Measurements from ENCODE around the gene GH1.
A peak's percentile ranks its signal among the peaks of the same experiment; 100 is the strongest.
"Not testable (repeated sequence)": the region's sequence is repeated elsewhere in the genome, so short reads cannot be mapped to it uniquely, and the experiment has no call there.

The GH1 gene

DNA sequence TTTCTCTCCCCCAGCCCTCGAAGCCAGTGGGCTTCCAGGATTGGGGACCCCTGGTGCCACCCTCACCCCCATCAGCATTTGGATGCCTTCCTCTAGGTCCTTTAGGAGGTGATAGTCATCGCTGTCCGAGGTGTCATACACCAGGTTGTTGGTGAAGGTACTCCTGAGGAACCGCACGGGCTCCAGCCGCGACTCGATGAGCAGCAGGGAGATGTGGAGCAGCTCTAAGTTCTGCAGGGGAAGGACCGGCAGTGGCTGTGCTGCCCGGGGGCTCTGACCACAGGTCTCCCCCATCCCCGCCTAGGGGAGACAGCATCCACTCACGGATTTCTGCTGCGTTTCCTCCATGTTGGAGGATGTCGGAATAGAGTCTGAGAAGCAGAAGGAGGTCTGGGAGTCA, 8.5 kb downstream of the GH1 start:
- Histone ChIP-seq H3K79me2 (ENCODE audit: control insufficient read depth, low read length) (no peaks in the 10 kb centered on the region), H3K4me2 (ENCODE audit: low read length) (no peak overlapping the region), H3K36me3 (ENCODE audit: control insufficient read depth, low read length) (no peaks in the 10 kb centered on the region)

DNA sequence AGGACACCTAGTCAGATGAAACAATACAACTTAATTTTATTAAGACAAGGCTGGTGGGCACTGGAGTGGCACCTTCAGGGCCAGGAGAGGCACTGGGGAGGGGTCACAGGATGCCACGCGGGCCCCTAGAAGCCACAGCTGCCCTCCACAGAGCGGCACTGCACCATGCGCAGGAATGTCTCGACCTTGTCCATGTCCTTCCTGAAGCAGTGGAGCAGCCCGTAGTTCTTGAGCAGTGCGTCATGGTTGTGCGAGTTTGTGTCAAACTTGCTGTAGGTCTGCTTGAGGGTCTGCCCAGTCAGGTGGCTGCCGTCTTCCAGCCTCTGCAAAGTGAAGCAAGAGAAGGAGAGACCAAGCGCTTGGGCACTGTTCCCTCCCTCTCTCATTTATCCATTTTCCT, 9.1 kb downstream of the GH1 start:
- not testable (repeated sequence) for H3K27ac ChIP-seq (ENCODE audit: low read depth, low read length); H3K9me2 ChIP-seq (replicated peaks; ENCODE audit: control insufficient read depth, low read length); H4K20me1 ChIP-seq (ENCODE audit: control insufficient read depth, insufficient read depth, low read depth, low read length); H3K9me3 ChIP-seq (ENCODE audit: control insufficient read depth, insufficient read depth, low read length); H3K4me2 ChIP-seq (ENCODE audit: low read length); H3K4me3 ChIP-seq (ENCODE audit: low read length); H3F3A ChIP-seq (ENCODE audit: control insufficient read depth, insufficient read depth); H3K4me1 ChIP-seq (ENCODE audit: control insufficient read depth, low read length); H3K36me3 ChIP-seq (ENCODE audit: control insufficient read depth, low read length); H3K79me2 ChIP-seq (ENCODE audit: control insufficient read depth, low read length); H3K27me3 ChIP-seq (ENCODE audit: control insufficient read depth, low read length)

More for the DNA sequence above, 8.5 kb downstream of the GH1 start:
- peaks cover 9% of the 10 kb centered on the region for H3K27me3 ChIP-seq (ENCODE audit: control insufficient read depth, low read length)
- no peaks in the 10 kb centered on the region for H3K9me3 ChIP-seq (ENCODE audit: control insufficient read depth, insufficient read depth, low read length)
- H3K4me1 ChIP-seq (ENCODE audit: control insufficient read depth, low read length): peaks cover 7% of the 10 kb centered on the region; the same call in 1 of the 2 replicates
- no peak overlapping the region for H3K27ac ChIP-seq (ENCODE audit: low read depth, low read length)
- TF ChIP-seq, protein P1, sequence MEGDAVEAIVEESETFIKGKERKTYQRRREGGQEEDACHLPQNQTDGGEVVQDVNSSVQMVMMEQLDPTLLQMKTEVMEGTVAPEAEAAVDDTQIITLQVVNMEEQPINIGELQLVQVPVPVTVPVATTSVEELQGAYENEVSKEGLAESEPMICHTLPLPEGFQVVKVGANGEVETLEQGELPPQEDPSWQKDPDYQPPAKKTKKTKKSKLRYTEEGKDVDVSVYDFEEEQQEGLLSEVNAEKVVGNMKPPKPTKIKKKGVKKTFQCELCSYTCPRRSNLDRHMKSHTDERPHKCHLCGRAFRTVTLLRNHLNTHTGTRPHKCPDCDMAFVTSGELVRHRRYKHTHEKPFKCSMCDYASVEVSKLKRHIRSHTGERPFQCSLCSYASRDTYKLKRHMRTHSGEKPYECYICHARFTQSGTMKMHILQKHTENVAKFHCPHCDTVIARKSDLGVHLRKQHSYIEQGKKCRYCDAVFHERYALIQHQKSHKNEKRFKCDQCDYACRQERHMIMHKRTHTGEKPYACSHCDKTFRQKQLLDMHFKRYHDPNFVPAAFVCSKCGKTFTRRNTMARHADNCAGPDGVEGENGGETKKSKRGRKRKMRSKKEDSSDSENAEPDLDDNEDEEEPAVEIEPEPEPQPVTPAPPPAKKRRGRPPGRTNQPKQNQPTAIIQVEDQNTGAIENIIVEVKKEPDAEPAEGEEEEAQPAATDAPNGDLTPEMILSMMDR (IDR thresholded peaks at IDR 0.05; ENCODE audit: low read depth, low read length, poor library complexity, severe bottlenecking): no peak
- no peak for TF ChIP-seq EZH2phosphoT487 (IDR thresholded peaks at IDR 0.05; ENCODE audit: borderline replicate concordance, low read length)
- no peaks in the 10 kb centered on the region for H3F3A ChIP-seq (ENCODE audit: control insufficient read depth, insufficient read depth)
- no peaks in the 10 kb centered on the region for H3K9me2 ChIP-seq (replicated peaks; ENCODE audit: control insufficient read depth, low read length)
- H3K4me3 ChIP-seq (ENCODE audit: low read length): no peak overlapping the region
- H4K20me1 ChIP-seq (ENCODE audit: control insufficient read depth, insufficient read depth, low read depth, low read length): no peaks in the 10 kb centered on the region

DNA sequence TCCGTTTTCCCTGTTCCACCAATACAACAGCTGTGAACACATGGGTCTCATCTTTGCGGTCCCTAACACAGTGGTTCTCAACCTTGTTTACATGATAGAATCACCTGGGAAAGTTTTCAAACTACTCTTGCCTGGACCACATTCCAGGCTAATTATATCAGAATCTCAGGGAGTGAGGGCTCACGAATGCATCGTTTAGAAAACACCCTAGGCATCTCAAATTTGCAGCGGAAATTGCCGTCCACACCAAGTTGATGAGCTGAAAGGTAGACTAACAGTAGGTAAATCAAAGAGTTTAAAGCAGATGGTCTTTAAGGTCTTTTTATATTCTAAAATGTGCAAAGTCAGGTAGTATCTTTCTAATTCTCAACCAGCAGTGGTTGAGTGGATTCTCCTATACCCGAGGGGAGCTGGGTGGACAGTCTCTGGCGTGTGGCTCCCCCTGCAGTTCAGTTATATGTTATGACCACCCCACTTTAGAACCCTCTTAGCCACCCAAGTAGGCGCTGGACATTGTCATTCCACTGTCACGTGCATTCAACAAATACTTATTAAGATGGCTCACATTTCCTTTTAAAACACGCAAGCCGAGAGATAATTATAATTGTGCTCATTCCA, 11.4 kb downstream of the GH1 start:
- not testable (repeated sequence) for H3K4me3 ChIP-seq (ENCODE audit: low read length); H3K27ac ChIP-seq (ENCODE audit: low read depth, low read length); H3K4me1 ChIP-seq (ENCODE audit: control insufficient read depth, low read length); H3K36me3 ChIP-seq (ENCODE audit: control insufficient read depth, low read length); H3K9me2 ChIP-seq (replicated peaks; ENCODE audit: control insufficient read depth, low read length); H4K20me1 ChIP-seq (ENCODE audit: control insufficient read depth, insufficient read depth, low read depth, low read length); H3K4me2 ChIP-seq (ENCODE audit: low read length); H3K79me2 ChIP-seq (ENCODE audit: control insufficient read depth, low read length); H3F3A ChIP-seq (ENCODE audit: control insufficient read depth, insufficient read depth); H3K9me3 ChIP-seq (ENCODE audit: control insufficient read depth, insufficient read depth, low read length)
- TF ChIP-seq, protein P1 (IDR thresholded peaks at IDR 0.05; ENCODE audit: low read depth, low read length, poor library complexity, severe bottlenecking): peak; percentile 32
- H3K27me3 ChIP-seq (ENCODE audit: control insufficient read depth, low read length): peaks cover 18% of the 10 kb centered on the region

DNA sequence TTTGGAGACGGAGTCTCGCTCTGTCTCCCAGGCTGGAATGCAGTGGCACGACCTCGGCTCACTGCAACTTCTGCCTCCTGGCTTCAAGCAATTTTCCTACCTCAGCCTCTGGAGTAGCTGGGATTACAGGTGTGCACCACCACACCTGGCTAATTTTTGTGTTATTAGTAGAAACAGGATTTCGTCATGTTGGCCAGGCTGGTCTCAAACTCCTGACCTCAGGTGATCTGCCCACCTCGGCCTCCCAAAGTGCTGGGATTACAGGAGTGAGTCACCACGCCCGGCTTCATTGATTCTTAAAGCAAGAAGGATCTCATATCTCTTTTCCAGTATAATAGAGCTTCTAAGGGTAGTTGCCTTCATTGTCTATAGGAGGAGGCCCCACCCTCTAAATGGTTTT, 13.8 kb downstream of the GH1 start:
- H3K4me2 ChIP-seq (ENCODE audit: low read length); H3K4me1 ChIP-seq (ENCODE audit: control insufficient read depth, low read length); H3K36me3 ChIP-seq (ENCODE audit: control insufficient read depth, low read length); H3K27ac ChIP-seq (ENCODE audit: low read depth, low read length); H3K4me3 ChIP-seq (ENCODE audit: low read length); H3F3A ChIP-seq (ENCODE audit: control insufficient read depth, insufficient read depth); H3K9me2 ChIP-seq (replicated peaks; ENCODE audit: control insufficient read depth, low read length); H3K9me3 ChIP-seq (ENCODE audit: control insufficient read depth, insufficient read depth, low read length); H3K79me2 ChIP-seq (ENCODE audit: control insufficient read depth, low read length); H4K20me1 ChIP-seq (ENCODE audit: control insufficient read depth, insufficient read depth, low read depth, low read length): not testable (repeated sequence)
- peaks cover 28% of the 10 kb centered on the region for H3K27me3 ChIP-seq (ENCODE audit: control insufficient read depth, low read length)
